HG03575 (cell line): Measurements from ENCODE around the gene ZNF74.
"Not testable (repeated sequence)": the region's sequence is repeated elsewhere in the genome, so short reads cannot be mapped to it uniquely, and the experiment has no call there.

ENCODE experiments used
- ATAC-seq: cut with Tn5 transposase; IDR thresholded peaks from one replicate; pipeline ENCODE4 v1.9.1; 2021; ENCODE audit not compliant: unreplicated experiment, insufficient number of reproducible peaks, low FRiP score; ENCODE audit errors: extremely low read depth

Gene ZNF74

GRCh38 chr22:20373195-20373706 is 20.7 kb upstream of the ZNF74 start:
- ATAC-seq: not testable (repeated sequence)

GRCh38 chr22:20374130-20374529 is 19.8 kb upstream of the ZNF74 start:
- ATAC-seq: not testable (repeated sequence)

GRCh38 chr22:20376281-20376680 is 17.7 kb upstream of the ZNF74 start:
- not testable (repeated sequence) for ATAC-seq

GRCh38 chr22:20376983-20377382 is 17.0 kb upstream of the ZNF74 start:
- ATAC-seq: not testable (repeated sequence)

DNA sequence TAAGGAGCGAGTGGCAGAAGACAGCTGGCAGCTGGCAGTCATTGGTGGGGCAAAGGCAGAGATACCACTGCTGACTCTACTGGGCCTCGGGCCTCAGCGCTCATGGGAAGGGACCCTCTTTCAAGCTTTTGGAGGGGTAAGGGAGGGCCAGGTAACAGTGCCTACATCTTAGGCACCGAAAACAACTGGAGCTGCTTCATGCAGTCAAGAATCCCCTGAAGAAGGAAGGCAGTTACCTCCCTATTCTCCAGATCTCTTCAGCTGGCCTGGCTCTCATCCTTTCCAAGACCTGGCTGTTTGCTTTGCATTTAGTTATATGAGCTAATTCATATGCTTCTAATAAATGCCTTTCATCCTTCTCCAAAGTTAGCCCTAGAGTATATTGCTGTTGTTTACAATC is 15.8 kb upstream of the ZNF74 start:
- ATAC-seq: no peak

DNA sequence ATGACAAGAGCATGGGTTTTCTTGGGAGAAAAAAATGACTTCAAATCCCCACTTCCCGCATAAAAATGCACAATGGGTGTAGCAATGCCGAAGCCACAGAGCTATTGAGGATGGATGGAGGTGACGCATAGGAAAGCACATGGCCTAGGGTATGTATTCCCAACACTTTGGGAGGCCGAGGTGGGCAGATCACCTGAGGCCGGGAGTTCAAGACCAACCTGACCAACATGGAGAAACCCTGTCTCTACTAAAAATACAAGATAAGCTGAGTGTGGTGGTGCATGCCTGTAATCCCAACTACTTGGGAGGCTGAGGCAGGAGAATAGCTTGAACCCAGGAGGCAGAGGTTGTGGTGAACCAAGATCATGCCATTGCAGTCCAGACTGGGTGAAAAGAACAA is 15.3 kb upstream of the ZNF74 start:
- ATAC-seq: not testable (repeated sequence)

- no peak for ATAC-seq
These were observed 13.5 kb upstream of the ZNF74 start for GRCh38 chr22:20380486-20380885.

DNA sequence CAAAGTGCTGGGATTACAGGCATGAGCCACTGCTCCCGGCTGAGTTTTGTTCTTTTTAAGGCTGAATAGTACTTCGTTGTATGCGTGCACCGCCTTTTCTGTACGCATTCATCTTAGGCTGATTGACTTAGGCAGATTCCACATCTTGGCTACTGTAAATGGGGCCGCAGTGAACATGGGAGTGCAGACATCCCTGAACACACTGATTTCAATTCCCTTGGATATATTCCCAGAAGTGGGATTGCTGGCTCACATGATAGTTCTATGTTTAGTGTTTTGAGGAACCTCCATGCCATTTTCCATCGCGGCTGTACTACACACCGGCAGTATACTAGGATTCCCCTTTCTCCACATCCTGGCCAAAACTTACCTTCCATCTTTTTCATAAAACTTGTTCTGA is 10.4 kb upstream of the ZNF74 start:
- no peak for ATAC-seq

GRCh38 chr22:20384171-20384570 is 9.8 kb upstream of the ZNF74 start:
- no peak for ATAC-seq

GRCh38 chr22:20384865-20385264 is 9.1 kb upstream of the ZNF74 start:
- no peak for ATAC-seq

GRCh38 chr22:20386336-20386735 is 7.6 kb upstream of the ZNF74 start:
- no peak for ATAC-seq

GRCh38 chr22:20386972-20387371 is 7.0 kb upstream of the ZNF74 start:
- no peak for ATAC-seq

- ATAC-seq: no peak
These were observed 5.8 kb upstream of the ZNF74 start for GRCh38 chr22:20388200-20388599.

DNA sequence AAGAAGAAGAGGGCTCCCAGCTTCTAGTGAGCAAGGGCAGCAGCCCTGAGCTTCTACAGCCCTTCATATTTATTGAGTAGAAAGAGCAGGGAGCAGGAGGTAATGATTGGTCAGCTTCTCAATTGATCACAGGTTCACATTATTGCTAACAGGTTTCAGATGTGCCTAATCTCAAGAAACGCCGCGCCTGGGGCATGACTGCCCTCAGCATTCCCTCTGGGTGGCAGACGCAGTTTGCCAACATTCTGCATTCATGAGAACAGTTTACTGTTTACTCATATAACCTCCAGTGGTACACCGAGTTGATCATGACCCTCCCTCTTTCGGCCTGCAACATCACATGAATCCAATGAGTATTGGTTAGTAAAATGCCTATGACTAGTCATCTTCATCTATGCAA is 4.7 kb upstream of the ZNF74 start:
- ATAC-seq: no peak

- ATAC-seq: no peak
These were observed 3.5 kb upstream of the ZNF74 start for GRCh38 chr22:20390394-20390907.

- ATAC-seq: no peak
These were observed 2.7 kb upstream of the ZNF74 start for GRCh38 chr22:20391222-20391621.

- ATAC-seq: not testable (repeated sequence)
These were observed 1.5 kb upstream of the ZNF74 start for GRCh38 chr22:20392365-20392881.

- ATAC-seq: no peak
These were observed 807 bp upstream of the ZNF74 start for GRCh38 chr22:20392983-20393704.

- ATAC-seq: no peak
These were observed 1.4 kb downstream of the ZNF74 start for GRCh38 chr22:20395181-20395906.

DNA sequence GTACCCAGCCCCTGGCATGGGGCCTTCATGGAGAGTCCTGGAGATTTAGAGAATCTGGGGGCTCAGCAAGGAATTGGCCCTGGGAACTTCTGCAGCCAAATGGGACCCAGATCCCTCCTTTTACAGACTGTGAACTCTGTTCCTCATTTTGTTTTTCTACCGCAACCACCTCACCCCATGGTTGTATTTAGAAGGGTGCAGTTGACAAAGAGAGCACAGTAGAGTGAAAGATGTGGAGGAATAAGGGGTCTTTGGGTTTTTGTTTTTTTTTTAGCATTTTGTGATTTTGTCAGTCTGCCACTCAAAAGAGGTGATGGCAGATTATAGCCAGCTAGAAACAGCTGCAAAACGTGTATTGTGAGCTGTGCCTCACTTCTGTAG is 1.9 kb downstream of the ZNF74 start:
- ATAC-seq: no peak
